Sigmoid colon (tissue), 7 donors: ENCODE measurements around the gene THSD7A. TPM values are rescaled to one million over a fixed set of nuclear protein-coding genes. Genes with fewer than 3 reads are reported as not detected.

Experiments used
- DNase-seq: peaks from one replicate; pipeline ENCODE4 v3.0.0-alpha.2; 2019
- H3K27ac ChIP-seq, 4 donors: fragments of 200-600 bp; sonication (generic); one replicate each; pipeline ENCODE4 v1.5.1; 2016 to 2019; ENCODE audit warnings: mild to moderate bottlenecking in 1 of 4
- H3K27me3 ChIP-seq, 3 donors: fragments of 200-600 bp; sonication (generic); one replicate each; pipeline ENCODE4 v1.5.1; 2019; ENCODE audit warnings: mild to moderate bottlenecking in 1 of 3
- H3K36me3 ChIP-seq, 4 donors: fragments of 200-600 bp; sonication (generic); one replicate each; pipeline ENCODE4 v1.5.1; 2016 to 2019
- H3K4me1 ChIP-seq, 4 donors: fragments of 200-600 bp; sonication (generic); one replicate each; pipeline ENCODE4 v1.5.1; 2017 to 2019
- H3K4me3 ChIP-seq, 4 donors: fragments of 200-600 bp; sonication (generic); one replicate each; pipeline ENCODE4 v1.5.1; 2017 to 2019; ENCODE audit warnings: mild to moderate bottlenecking in 2 of 4, moderate library complexity in 1 of 4
- H3K9me3 ChIP-seq, 4 donors: fragments of 200-600 bp in 3 of 4; sonication (generic) in 3 of 4; one replicate each; pipeline versions ENCODE4 v1.5.1 to v1.6.1; 2013 to 2019
- CTCF ChIP-seq, 4 experiments: fragments of 450-650 bp in 3 of 4; fragments of 200-600 bp in 1 of 4; IDR thresholded peaks; one replicate each; pipeline ENCODE4 v1.5.1; 2016 to 2019; ENCODE audit warnings: antibody characterized with exemption in 4 of 4, mild to moderate bottlenecking in 3 of 4, moderate library complexity in 2 of 4
- EP300 ChIP-seq, 4 donors: sonication (generic); formaldehyde crosslinking; IDR thresholded peaks; one replicate each; pipeline ENCODE4 v1.6.1; 2017; ENCODE audit warnings: antibody characterized with exemption in 4 of 4
- POLR2A ChIP-seq, 2 donors: fragments of 450-650 bp; IDR thresholded peaks; one replicate each; pipeline ENCODE4 v1.6.1; 2016; ENCODE audit warnings: antibody characterized with exemption in 2 of 2, mild to moderate bottlenecking in 2 of 2, moderate library complexity in 2 of 2
- POLR2AphosphoS5 ChIP-seq, 4 donors: sonication (generic); formaldehyde crosslinking; IDR thresholded peaks; one replicate each; pipeline ENCODE4 v1.6.1; 2017; ENCODE audit warnings: antibody characterized with exemption in 4 of 4
- WGBS, 2 donors: extraction: QIAGEN DNeasy Blood & Tissue Kit; methylation state at CpG; one replicate each; pipeline ENCODE4 v1.1.7; 2013; 5-methylcytosine and 5-hydroxymethylcytosine counted together
- intact Hi-C: fragments of 100-400 bp; cut with DNase I; formaldehyde crosslinking; loops from one replicate; pipeline ENCODE4 v1.15.1; 2023
- polyA plus RNA-seq, 3 donors: library from polyadenylated mRNA; stranded (reverse); fragments of 200-250 nt; gene quantifications; one replicate each; pipeline ENCODE4 v1.2.3, GENCODE V29; 2013
- total RNA-seq, 4 donors: library from RNA; depleted of rRNA; stranded (reverse); fragments of >200 nt; gene quantifications; one replicate each; pipeline ENCODE4 v1.1.0, GENCODE V29; 2016
- donor health status: healthy with polysubstance abuse.
- donor health status: Bipolar disorder and iron deficiency.
- donor health status: healthy.

The THSD7A gene
- total and polyA plus RNA-seq, 7 donors, result under 0.01 to 6.9 (median 5.0) TPM

GRCh38 chr7:11469028-11469745 is 362.8 kb downstream of the THSD7A start:
- H3K27me3 ChIP-seq, result no peaks in the 10 kb centered on the region
- no peaks in the 10 kb centered on the region for H3K36me3 ChIP-seq
- TF ChIP-seq POLR2AphosphoS5 (IDR thresholded peaks at IDR 0.05) (no peak), CTCF (IDR thresholded peaks at IDR 0.05) (no peak), POLR2A (IDR thresholded peaks at IDR 0.05) (no peak), EP300 (IDR thresholded peaks at IDR 0.05) (no peak)
- DNase-seq, result no peak
- no peaks in the 10 kb centered on the region for H3K4me1 ChIP-seq
- H3K9me3 ChIP-seq, result no peaks in the 10 kb centered on the region
- H3K27ac ChIP-seq, result no peak overlapping the region
- 41 to 63% methylated on average over 3 of the region's 3 CpGs for WGBS, 2 donors
- no peak overlapping the region for H3K4me3 ChIP-seq
- intact Hi-C loops, result no loop called here

- no peak overlapping the region for H3K27ac ChIP-seq
- WGBS, 2 donors, result 90 to 93% methylated on average over 10 of the region's 10 CpGs
- H3K27me3 ChIP-seq, result no peaks in the 10 kb centered on the region
- TF ChIP-seq EP300 (IDR thresholded peaks at IDR 0.05), result no peak
- no peak for TF ChIP-seq CTCF (IDR thresholded peaks at IDR 0.05)
- TF ChIP-seq POLR2AphosphoS5 (IDR thresholded peaks at IDR 0.05), result no peak
- TF ChIP-seq POLR2A (IDR thresholded peaks at IDR 0.05), result no peak
- no peak overlapping the region for H3K4me3 ChIP-seq
- no peaks in the 10 kb centered on the region for H3K36me3 ChIP-seq
- intact Hi-C loops, result no loop called here
- no peak for DNase-seq
- no peaks in the 10 kb centered on the region for H3K4me1 ChIP-seq
- no peaks in the 10 kb centered on the region for H3K9me3 ChIP-seq
Measured at GRCh38 chr7:11466517-11467105, 365.4 kb downstream of the THSD7A start.

- H3K4me1 ChIP-seq, result no peaks in the 10 kb centered on the region
- H3K27ac ChIP-seq, result no peak overlapping the region
- no peaks in the 10 kb centered on the region for H3K36me3 ChIP-seq
- no peaks in the 10 kb centered on the region for H3K27me3 ChIP-seq
- TF ChIP-seq POLR2AphosphoS5 (IDR thresholded peaks at IDR 0.05), result no peak
- TF ChIP-seq POLR2A (IDR thresholded peaks at IDR 0.05), result no peak
- no peak for TF ChIP-seq CTCF (IDR thresholded peaks at IDR 0.05)
- no peak for TF ChIP-seq EP300 (IDR thresholded peaks at IDR 0.05)
- 56 to 74% methylated on average over 3 of the region's 3 CpGs for WGBS, 2 donors
- no peak overlapping the region for H3K4me3 ChIP-seq
- no peaks in the 10 kb centered on the region for H3K9me3 ChIP-seq
- DNase-seq, result no peak
- intact Hi-C loops, result no loop called here
Measured at GRCh38 chr7:11464624-11465023, 367.4 kb downstream of the THSD7A start.

GRCh38 chr7:11461946-11462345 is 370.1 kb downstream of the THSD7A start:
- no peak for DNase-seq
- WGBS, 2 donors, result 92 to 94% methylated on average over 6 of the region's 6 CpGs
- Histone ChIP-seq H3K9me3 (no peaks in the 10 kb centered on the region), H3K27me3 (no peaks in the 10 kb centered on the region), H3K4me3 (no peak overlapping the region), H3K4me1 (no peaks in the 10 kb centered on the region), H3K27ac (no peak overlapping the region), H3K36me3 (no peaks in the 10 kb centered on the region)
- intact Hi-C loops, result no loop called here
- TF ChIP-seq CTCF (IDR thresholded peaks at IDR 0.05) (no peak), POLR2A (IDR thresholded peaks at IDR 0.05) (no peak), POLR2AphosphoS5 (IDR thresholded peaks at IDR 0.05) (no peak), EP300 (IDR thresholded peaks at IDR 0.05) (no peak)
